GM19099 (cell line): ENCODE measurements around the gene KCNT1.

ENCODE experiments used
- POLR2A ChIP-seq: IDR thresholded peaks from 3 replicates; pipeline ENCODE4 v1.6.1; 2011; ENCODE audit warnings: low read depth; ENCODE audit not compliant: insufficient read length; ENCODE audit errors: extremely low read depth

KCNT1 gene

GRCh38 chr9:135826188-135826545 is 124.2 kb downstream of the KCNT1 start:
- TF ChIP-seq POLR2A, result no peak

- TF ChIP-seq POLR2A, result no peak
These were observed 125.3 kb downstream of the KCNT1 start for GRCh38 chr9:135827301-135827700.

- no peak for TF ChIP-seq POLR2A
These were observed 126.0 kb downstream of the KCNT1 start for GRCh38 chr9:135827866-135828580.

GRCh38 chr9:135828656-135829055 is 126.7 kb downstream of the KCNT1 start:
- no peak for TF ChIP-seq POLR2A

GRCh38 chr9:135830496-135830895 is 128.5 kb downstream of the KCNT1 start:
- no peak for TF ChIP-seq POLR2A

GRCh38 chr9:135833864-135834263 is 131.9 kb downstream of the KCNT1 start:
- no peak for TF ChIP-seq POLR2A

- no peak for TF ChIP-seq POLR2A
These were observed 133.1 kb downstream of the KCNT1 start for GRCh38 chr9:135835131-135835530.

- TF ChIP-seq POLR2A, result no peak
These were observed 137.5 kb downstream of the KCNT1 start for GRCh38 chr9:135839516-135839915.

- no peak for TF ChIP-seq POLR2A
These were observed 138.1 kb downstream of the KCNT1 start for GRCh38 chr9:135840107-135840506.

GRCh38 chr9:135840539-135840938 is 138.6 kb downstream of the KCNT1 start:
- no peak for TF ChIP-seq POLR2A
